ENCODE results near the gene PARD3. TPM values are rescaled to one million over a fixed set of nuclear protein-coding genes. Genes with fewer than 3 reads are reported as not detected.

PARD3 gene
- total and polyA plus RNA-seq, 2 experiments from 2014 or later: 47.2 to 59.7 TPM

DNA sequence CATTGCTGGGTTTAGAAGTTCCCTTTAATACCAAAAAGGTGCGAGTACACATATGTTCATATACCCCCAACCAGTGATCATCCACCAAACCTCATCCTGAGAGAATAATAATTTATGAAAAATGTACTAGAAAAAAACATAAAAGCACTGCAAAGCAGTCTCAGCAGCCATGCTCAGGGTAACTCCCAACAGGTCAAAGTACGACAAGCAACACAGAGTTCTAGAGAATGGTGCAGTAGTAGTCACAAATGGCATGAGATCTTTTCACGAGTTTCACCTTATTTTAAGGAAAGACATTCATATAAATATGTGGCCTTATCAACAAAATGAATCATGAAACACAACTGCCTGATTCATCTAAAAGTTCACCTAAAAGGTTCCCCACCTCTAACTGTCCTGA, 338.5 kb downstream of the PARD3 start:
- H3K4me3 ChIP-seq: no peak overlapping the region

DNA sequence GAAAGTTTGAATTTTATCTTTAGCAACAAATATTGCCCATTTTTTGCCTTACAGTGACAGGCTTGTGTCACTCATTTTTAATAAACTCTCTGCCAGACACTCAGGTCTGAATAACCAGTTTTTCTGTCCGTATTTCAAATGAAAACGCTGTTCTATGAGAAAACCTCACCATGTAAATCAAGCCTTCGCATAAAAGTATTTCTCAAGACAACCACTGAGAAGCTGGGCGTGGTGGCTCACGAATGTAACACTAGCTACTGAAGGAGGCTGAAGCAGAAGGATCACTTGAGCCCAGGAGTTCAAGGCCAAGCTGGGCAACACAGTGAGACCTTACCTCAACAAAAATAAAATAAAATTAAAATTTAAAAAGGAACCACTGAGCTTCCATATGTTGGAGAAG, 339.3 kb downstream of the PARD3 start:
- H3K36me3 ChIP-seq (replicated peaks; ENCODE audit: insufficient read depth, low read depth): no peaks in the 10 kb centered on the region
- DNase-seq (ENCODE audit: low spot score): no peak
- no peaks in the 10 kb centered on the region for H3K27me3 ChIP-seq
- H3K4me3 ChIP-seq: no peak overlapping the region
- peaks cover 16% of the 10 kb centered on the region for H3K79me2 ChIP-seq
- H3K4me2 ChIP-seq: no peak overlapping the region
- 96% methylated on average over 5 of the region's 5 CpGs for WGBS (ENCODE audit: low lambda C conversion rate, missing lambda C conversion rate)
- H3K9me3 ChIP-seq (ENCODE audit: low read depth): no peaks in the 10 kb centered on the region
- no peak overlapping the region for H2AFZ ChIP-seq
- no peaks in the 10 kb centered on the region for H4K20me1 ChIP-seq (ENCODE audit: insufficient read depth, poor library complexity, severe bottlenecking)
- H3K9me2 ChIP-seq (replicated peaks; ENCODE audit: insufficient read depth): no peaks in the 10 kb centered on the region
- H3K4me1 ChIP-seq (ENCODE audit: insufficient read depth): peaks cover 27% of the 10 kb centered on the region
- peak overlapping the region; percentile 65 for H3K27ac ChIP-seq
- TF ChIP-seq CTCF (IDR thresholded peaks at IDR 0.05; ENCODE audit: poor library complexity): no peak

More for the DNA sequence above, 338.5 kb downstream of the PARD3 start:
- DNase-seq (ENCODE audit: low spot score): no peak
- 93% methylated on average over 3 of the region's 3 CpGs for WGBS (ENCODE audit: low lambda C conversion rate, missing lambda C conversion rate)
- TF ChIP-seq EZH2phosphoT487 (IDR thresholded peaks at IDR 0.05; ENCODE audit: low read depth, severe bottlenecking, unreplicated experiment): no peak
- TF ChIP-seq EZH2 (IDR thresholded peaks at IDR 0.05; ENCODE audit: borderline replicate concordance): no peak
- no peak for TF ChIP-seq CTCF (IDR thresholded peaks at IDR 0.05; ENCODE audit: poor library complexity)
- Histone ChIP-seq H3K79me2 (peaks cover 17% of the 10 kb centered on the region), H3K4me2 (no peak overlapping the region), H3K9me2 (replicated peaks; ENCODE audit: insufficient read depth) (no peaks in the 10 kb centered on the region), H3K4me1 (ENCODE audit: insufficient read depth) (peaks cover 27% of the 10 kb centered on the region), H3K36me3 (replicated peaks; ENCODE audit: insufficient read depth, low read depth) (no peaks in the 10 kb centered on the region), H2AFZ (no peak overlapping the region), H4K20me1 (ENCODE audit: insufficient read depth, poor library complexity, severe bottlenecking) (no peaks in the 10 kb centered on the region), H3K9me3 (ENCODE audit: low read depth) (no peaks in the 10 kb centered on the region), H3K27me3 (no peaks in the 10 kb centered on the region), H3K27ac (peak overlapping the region; percentile 65)

DNA sequence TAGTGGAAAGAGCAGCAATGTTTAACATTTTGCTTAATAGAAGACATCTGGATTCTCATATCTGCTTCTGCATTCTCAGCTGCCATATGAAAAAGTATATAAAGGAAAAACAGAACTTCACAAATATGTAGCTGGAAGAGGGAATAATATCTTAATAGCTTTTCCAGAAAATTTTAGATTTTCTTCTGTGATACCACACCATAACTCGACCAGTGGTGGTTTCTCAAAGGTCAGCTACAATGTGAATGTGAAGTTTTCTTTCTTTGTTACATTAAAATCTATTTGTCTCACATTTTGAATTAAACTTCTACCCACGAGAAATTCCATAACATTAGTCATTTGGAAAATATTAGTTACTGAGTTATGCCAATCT, 339.8 kb downstream of the PARD3 start:
- Histone ChIP-seq H3K4me1 (ENCODE audit: insufficient read depth) (peaks cover 26% of the 10 kb centered on the region), H3K9me2 (replicated peaks; ENCODE audit: insufficient read depth) (no peaks in the 10 kb centered on the region), H3K27me3 (no peaks in the 10 kb centered on the region), H2AFZ (no peak overlapping the region), H3K4me3 (no peak overlapping the region), H3K36me3 (replicated peaks; ENCODE audit: insufficient read depth, low read depth) (no peaks in the 10 kb centered on the region), H3K9me3 (ENCODE audit: low read depth) (no peaks in the 10 kb centered on the region), H3K79me2 (peaks cover 16% of the 10 kb centered on the region), H4K20me1 (ENCODE audit: insufficient read depth, poor library complexity, severe bottlenecking) (no peaks in the 10 kb centered on the region), H3K4me2 (no peak overlapping the region), H3K27ac (peak overlapping the region; percentile 65)
- WGBS (ENCODE audit: low lambda C conversion rate, missing lambda C conversion rate): 69% methylated on average over 2 of the region's 2 CpGs
- TF ChIP-seq EZH2phosphoT487 (IDR thresholded peaks at IDR 0.05; ENCODE audit: low read depth, severe bottlenecking, unreplicated experiment) (no peak), CTCF (IDR thresholded peaks at IDR 0.05; ENCODE audit: poor library complexity) (no peak), EZH2 (IDR thresholded peaks at IDR 0.05; ENCODE audit: borderline replicate concordance) (no peak)
- DNase-seq (ENCODE audit: low spot score): no peak
